ENCODE results near the gene CACNA1C.

GRCh38 chr12:2284321-2284813 is 231.6 kb downstream of the CACNA1C start:
- no peak for TF ChIP-seq CTCF (conservative IDR thresholded peaks at IDR 0.05 in 1 of 2, IDR thresholded peaks at IDR 0.05 in 1 of 2; ENCODE audit: extremely low read depth in 1 of 2, insufficient read depth in 1 of 2, low read depth in 1 of 2, low read length in 2 of 2)
- TF ChIP-seq EZH2 (IDR thresholded peaks at IDR 0.05; ENCODE audit: borderline replicate concordance, low read length), result no peak
